Loucy (cell line): ENCODE measurements around the gene MYH9.

ENCODE experiments used
- EZH2phosphoT487 ChIP-seq: fragments of 200-600 bp; IDR thresholded peaks from 2 replicates; pipeline ENCODE4 v1.6.1; 2018; ENCODE audit warnings: antibody characterized with exemption, mild to moderate bottlenecking, moderate library complexity, borderline replicate concordance
- TF ChIP-seq, protein P1 (sequence below): fragments of 200-600 bp; sonication (generic); conservative IDR thresholded peaks from 2 replicates; pipeline ENCODE4 v1.5.1; 2014; ENCODE audit warnings: mild to moderate bottlenecking, antibody characterized with exemption, low read length

DNA sequence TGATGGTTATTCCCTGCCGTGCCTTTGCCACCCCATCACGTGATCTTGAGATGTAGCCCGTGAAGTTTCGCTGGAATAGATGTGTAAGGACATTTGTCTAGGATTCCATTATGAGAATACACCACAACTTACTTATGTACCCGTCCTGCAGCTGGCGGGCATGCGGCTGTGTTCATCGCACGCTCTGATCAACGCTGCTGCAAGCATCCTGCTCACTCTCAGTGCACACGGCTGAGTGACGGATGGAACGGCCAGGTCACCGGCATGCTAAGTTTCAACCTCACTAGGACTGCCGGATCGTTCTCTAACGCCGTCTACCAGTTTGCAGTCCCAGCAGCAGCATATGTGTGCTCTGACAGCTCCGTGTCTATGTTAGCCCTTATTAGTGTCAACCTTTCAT, 90.2 kb downstream of the MYH9 start:
- TF ChIP-seq, protein P1, sequence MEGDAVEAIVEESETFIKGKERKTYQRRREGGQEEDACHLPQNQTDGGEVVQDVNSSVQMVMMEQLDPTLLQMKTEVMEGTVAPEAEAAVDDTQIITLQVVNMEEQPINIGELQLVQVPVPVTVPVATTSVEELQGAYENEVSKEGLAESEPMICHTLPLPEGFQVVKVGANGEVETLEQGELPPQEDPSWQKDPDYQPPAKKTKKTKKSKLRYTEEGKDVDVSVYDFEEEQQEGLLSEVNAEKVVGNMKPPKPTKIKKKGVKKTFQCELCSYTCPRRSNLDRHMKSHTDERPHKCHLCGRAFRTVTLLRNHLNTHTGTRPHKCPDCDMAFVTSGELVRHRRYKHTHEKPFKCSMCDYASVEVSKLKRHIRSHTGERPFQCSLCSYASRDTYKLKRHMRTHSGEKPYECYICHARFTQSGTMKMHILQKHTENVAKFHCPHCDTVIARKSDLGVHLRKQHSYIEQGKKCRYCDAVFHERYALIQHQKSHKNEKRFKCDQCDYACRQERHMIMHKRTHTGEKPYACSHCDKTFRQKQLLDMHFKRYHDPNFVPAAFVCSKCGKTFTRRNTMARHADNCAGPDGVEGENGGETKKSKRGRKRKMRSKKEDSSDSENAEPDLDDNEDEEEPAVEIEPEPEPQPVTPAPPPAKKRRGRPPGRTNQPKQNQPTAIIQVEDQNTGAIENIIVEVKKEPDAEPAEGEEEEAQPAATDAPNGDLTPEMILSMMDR = no peak
- TF ChIP-seq EZH2phosphoT487 = no peak
